Panc1 (cell line): Measurements from ENCODE around the gene UBL5. TPM values are rescaled to one million over a fixed set of nuclear protein-coding genes. Genes with fewer than 3 reads are reported as not detected.

Experiments
- ATAC-seq: fragments of 200-7000 bp; cut with Tn5 transposase; 2 replicates; pipeline ENCODE4 v1.9.1; 2020; ENCODE audit warnings: mild to moderate bottlenecking, moderate library complexity
- BruUV-seq: library from RNA; stranded (reverse); fragments of 400-500 nt; replicated peaks from 2 replicates; lab custom pipeline; 2021; lab: Mats Ljungman, UMichigan
- CTCF ChIA-PET: fragments of 300-600 bp; sonication (Branson Sonifier 250); formaldehyde crosslinking; loops from one replicate; lab custom pipeline; 2022; ENCODE audit warnings: antibody characterized with exemption; lab: Charles Lee
- POLR2A ChIA-PET: fragments of 300-600 bp; sonication (Branson Sonifier 250); formaldehyde crosslinking; loops from one replicate; lab custom pipeline; 2022; ENCODE audit warnings: antibody characterized with exemption; lab: Charles Lee
- DNase-seq: peaks from one replicate; pipeline ENCODE4 v3.0.0-alpha.2; 2010; ENCODE audit warnings: low read depth, low spot score
- H3K27ac ChIP-seq: 2 replicates; pipeline ENCODE4 v1.5.1; 2011; ENCODE audit warnings: mild to moderate bottlenecking, low read length, inconsistent platforms
- H3K27me3 ChIP-seq: fragments of 200-500 bp; sonication (Bioruptor generic); 2 replicates; pipeline ENCODE4 v1.6.0; 2014; ENCODE audit warnings: low read length, inconsistent platforms; ENCODE audit not compliant: control insufficient read depth, insufficient read depth
- H3K36me3 ChIP-seq: fragments of 200-500 bp; sonication (Bioruptor generic); 2 replicates; pipeline ENCODE4 v1.5.1; 2014; ENCODE audit warnings: inconsistent platforms, mild to moderate bottlenecking, low read length, moderate library complexity; ENCODE audit not compliant: control insufficient read depth, insufficient read depth
- H3K4me1 ChIP-seq: 2 replicates; pipeline ENCODE4 v1.5.1; 2011; ENCODE audit warnings: inconsistent platforms, mild to moderate bottlenecking, low read length, moderate library complexity; ENCODE audit not compliant: control insufficient read depth, insufficient read depth
- H3K4me3 ChIP-seq, 2 experiments: 2 replicates each; pipeline ENCODE4 v1.5.1; 2011 to 2012; ENCODE audit warnings: low read depth in 2 of 2, low read length in 2 of 2, mild to moderate bottlenecking in 2 of 2, inconsistent platforms in 1 of 2, moderate library complexity in 1 of 2
- H3K9me3 ChIP-seq: fragments of 200-500 bp; sonication (Bioruptor generic); 2 replicates; pipeline ENCODE4 v1.5.1; 2014; ENCODE audit warnings: low read depth, mild to moderate bottlenecking, inconsistent platforms, low read length, moderate library complexity; ENCODE audit not compliant: control insufficient read depth, insufficient read depth
- CTCF ChIP-seq: fragments of 450-650 bp; IDR thresholded peaks from 2 replicates; pipeline ENCODE4 v1.5.1; 2017; ENCODE audit warnings: mild to moderate bottlenecking
- POLR2AphosphoS5 ChIP-seq: IDR thresholded peaks from 2 replicates; pipeline ENCODE4 v1.6.1; 2012; ENCODE audit warnings: mild to moderate bottlenecking, low read depth, low read length, moderate library complexity
- REST ChIP-seq, 2 experiments: IDR thresholded peaks; 2 replicates each; pipeline ENCODE4 v1.6.1; 2011 to 2012; ENCODE audit warnings: low read depth in 2 of 2, control low read depth in 1 of 2, low read length in 1 of 2, mild to moderate bottlenecking in 1 of 2, moderate library complexity in 1 of 2; ENCODE audit not compliant: insufficient read depth in 1 of 2
- SIN3A ChIP-seq: IDR thresholded peaks from 2 replicates; pipeline ENCODE4 v1.6.1; 2012; ENCODE audit warnings: low read depth, mild to moderate bottlenecking, low read length, moderate library complexity, borderline replicate concordance; ENCODE audit not compliant: insufficient read depth
- TCF7L2 ChIP-seq: IDR thresholded peaks from 2 replicates; pipeline ENCODE4 v1.6.1; 2011; ENCODE audit warnings: mild to moderate bottlenecking, low read depth, low read length, inconsistent platforms
- in situ Hi-C: cut with HindIII; loops from 2 replicates; pipeline ENCODE4 v1.10.0; 2016; ENCODE audit warnings: low sequenced_read_pairs, low pct_unique_long_range_greater_than_20kb
- intact Hi-C: fragments of 100-400 bp; cut with micrococcal nuclease; formaldehyde crosslinking; loops from one replicate; pipeline ENCODE4 v1.10.0; 2022; ENCODE audit not compliant: unreplicated experiment
- total RNA-seq: library from RNA; stranded (reverse); gene quantifications from one replicate; pipeline ENCODE4 v1.2.1, GENCODE V29; 2021; ENCODE audit not compliant: unreplicated experiment

UBL5 gene
- total RNA-seq, 1 experiment from 2014 or later, result 379 TPM

- ChIA-PET POLR2A (interaction anchor here (0.7 kb wide), 1 partner anchor 486 kb away, joined by 16 read pairs; no protein-coding TSS in a partner anchor), CTCF (interaction anchor here (0.7 kb wide), 1 partner anchor 15 kb away, joined by 12 read pairs; no protein-coding TSS in a partner anchor)
- peaks cover 7% of the 10 kb centered on the region; the same call in 1 of the 2 replicates for H3K4me1 ChIP-seq
- in situ Hi-C loops, result no loop called here
- H3K9me3 ChIP-seq, result no peaks in the 10 kb centered on the region
- no peaks in the 10 kb centered on the region for H3K27me3 ChIP-seq
- H3K36me3 ChIP-seq, result no peaks in the 10 kb centered on the region
- DNase-seq (peak; percentile 51), ATAC-seq (peak; percentile 87)
- H3K4me3 ChIP-seq, result peak overlapping the region; percentile 61 to 66
- TF ChIP-seq CTCF (no peak), REST (IDR thresholded peaks at IDR 0.05; ENCODE audit: insufficient read depth in 1 of 2, low read depth in 2 of 2, low read length in 1 of 2) (no peak), SIN3A (no peak), TCF7L2 (no peak), POLR2AphosphoS5 (peak; percentile 66; the same call in 1 of the 2 replicates)
- H3K27ac ChIP-seq, result peak overlapping the region; percentile 82
- intact Hi-C loops, result no loop called here
- BruUV-seq, result no TSS peak
These were observed 42.1 kb upstream of the UBL5 start for GRCh38 chr19:9785367-9786331.

- Histone ChIP-seq H3K9me3 (no peaks in the 10 kb centered on the region), H3K4me3 (peak overlapping the region; percentile 61 to 66), H3K27ac (peak overlapping the region; percentile 82), H3K4me1 (peaks cover 7% of the 10 kb centered on the region; the same call in 1 of the 2 replicates), H3K27me3 (no peaks in the 10 kb centered on the region), H3K36me3 (no peaks in the 10 kb centered on the region)
- ChIA-PET POLR2A (no interaction called here), CTCF (no interaction called here)
- BruUV-seq, result no TSS peak
- in situ Hi-C loops, result no loop called here
- DNase-seq, result no peak
- no peak for TF ChIP-seq REST (IDR thresholded peaks at IDR 0.05; ENCODE audit: insufficient read depth in 1 of 2, low read depth in 2 of 2, low read length in 1 of 2)
- no peak for TF ChIP-seq CTCF
- no peak for TF ChIP-seq SIN3A
- TF ChIP-seq TCF7L2, result no peak
- TF ChIP-seq POLR2AphosphoS5, result no peak
- ATAC-seq, result no peak
- intact Hi-C loops, result no loop called here
These were observed 41.4 kb upstream of the UBL5 start for GRCh38 chr19:9786342-9786741.
